HG03064 (cell line): ENCODE data around the gene CDC42BPA.
"Not testable (repeated sequence)": the region's sequence is repeated elsewhere in the genome, so short reads cannot be mapped to it uniquely, and the experiment has no call there.

Source experiments
- ATAC-seq: cut with Tn5 transposase; IDR thresholded peaks from one replicate; pipeline ENCODE4 v1.9.1; 2021; ENCODE audit warnings: low read depth; ENCODE audit not compliant: unreplicated experiment

The CDC42BPA gene

DNA sequence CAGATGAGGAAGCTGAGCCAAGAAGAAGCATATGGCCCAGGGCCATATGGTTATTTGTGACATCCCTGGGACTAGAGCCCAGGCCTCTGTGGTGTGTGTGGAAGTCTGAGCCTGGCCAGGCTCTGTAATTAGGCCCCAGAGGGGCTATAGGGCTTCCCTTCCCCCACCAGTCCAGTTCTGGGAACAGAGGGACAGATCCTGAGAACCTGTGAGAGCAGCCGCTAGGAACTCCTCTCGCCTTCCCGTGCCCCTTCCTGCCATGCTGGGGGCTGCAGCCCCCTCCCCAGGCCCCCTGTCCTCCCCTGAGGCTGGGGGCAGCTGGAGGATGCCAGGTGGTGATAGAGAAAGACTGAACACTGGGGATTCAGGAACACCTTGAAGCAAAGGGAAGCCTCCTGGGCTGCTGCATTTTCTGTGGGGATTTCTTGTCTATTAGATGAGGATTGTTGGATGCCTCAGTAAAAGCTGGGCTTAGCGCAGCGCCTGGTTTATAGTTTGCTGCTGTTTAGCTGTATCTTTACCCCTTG, 344.9 kb downstream of the CDC42BPA start:
- ATAC-seq: no peak

DNA sequence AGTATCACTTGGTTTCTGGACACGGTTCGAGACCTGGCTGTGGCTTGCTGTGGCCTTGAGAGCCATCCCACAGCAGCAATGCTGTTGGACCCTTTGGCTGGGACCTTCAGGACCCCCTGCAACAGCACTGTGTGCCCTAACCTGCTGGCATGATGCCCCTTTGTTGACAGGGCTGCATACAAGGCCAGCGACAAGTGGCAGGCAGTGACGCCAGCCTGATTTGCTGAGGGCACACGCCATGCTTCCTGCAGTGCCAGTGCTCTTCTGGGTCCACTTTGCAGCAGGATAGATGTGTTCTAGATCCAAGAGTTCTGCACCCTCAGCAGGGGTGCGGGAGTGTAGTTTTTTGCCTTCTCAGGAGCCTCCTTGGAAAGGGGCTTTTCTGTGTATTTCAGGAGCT, 345.4 kb downstream of the CDC42BPA start:
- ATAC-seq: no peak

DNA sequence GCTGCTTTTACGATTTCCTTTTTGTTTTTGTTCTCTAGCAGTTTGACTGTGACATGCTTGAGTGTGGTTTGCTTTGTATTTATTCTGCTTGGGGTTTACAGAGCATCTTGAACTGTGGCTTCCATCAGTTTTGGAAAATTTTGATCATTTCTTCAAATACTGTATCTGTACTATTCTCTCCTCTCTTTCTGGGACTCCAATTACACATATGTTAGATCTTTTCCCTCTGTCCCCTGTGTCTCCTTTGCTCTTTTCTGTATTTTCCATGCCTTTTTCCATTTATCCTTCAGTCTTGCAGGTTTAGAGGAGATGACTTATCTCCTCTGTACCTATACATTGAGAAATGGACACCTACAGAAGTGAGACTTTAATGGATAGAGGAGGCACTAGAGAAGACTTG, 346.5 kb downstream of the CDC42BPA start:
- no peak for ATAC-seq

DNA sequence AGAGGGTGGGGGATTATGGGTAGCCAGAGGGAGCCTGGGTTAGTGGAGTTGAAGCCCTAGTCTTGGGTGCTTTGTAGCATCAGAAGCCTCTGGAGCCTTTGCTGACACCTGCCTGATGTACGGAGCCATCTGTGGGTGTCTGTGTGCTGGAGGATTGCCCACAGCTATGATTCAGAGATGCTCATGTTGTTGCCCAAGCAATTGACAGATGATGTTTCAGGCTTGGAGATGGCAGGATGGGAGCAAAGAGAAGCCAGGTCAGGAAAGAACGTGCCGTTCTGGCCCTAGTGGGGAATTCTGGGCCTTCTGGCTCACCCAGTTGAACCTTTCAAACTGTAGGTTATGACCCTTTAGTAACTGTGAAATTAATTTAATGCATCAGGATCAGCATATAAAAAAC, 350.6 kb downstream of the CDC42BPA start:
- no peak for ATAC-seq

DNA sequence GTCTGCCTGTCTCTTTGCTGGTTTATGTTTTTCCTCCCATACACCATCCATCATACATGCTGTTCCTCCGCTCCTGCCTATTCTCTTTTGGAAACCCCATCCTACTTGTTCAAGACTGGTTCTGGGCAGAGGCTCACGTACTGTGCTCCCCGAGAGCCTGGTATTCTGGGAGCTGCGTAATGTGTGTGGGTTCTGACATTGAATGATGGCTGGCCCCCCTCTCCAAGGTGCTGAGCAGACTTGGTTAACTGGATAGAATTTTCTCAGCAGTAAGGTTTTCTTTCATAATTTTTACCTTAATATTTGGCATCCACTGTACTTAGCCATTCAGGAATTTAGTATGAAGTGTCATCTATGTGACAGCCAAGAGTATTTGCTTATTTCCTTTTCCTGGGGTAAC, 351.6 kb downstream of the CDC42BPA start:
- no peak for ATAC-seq

DNA sequence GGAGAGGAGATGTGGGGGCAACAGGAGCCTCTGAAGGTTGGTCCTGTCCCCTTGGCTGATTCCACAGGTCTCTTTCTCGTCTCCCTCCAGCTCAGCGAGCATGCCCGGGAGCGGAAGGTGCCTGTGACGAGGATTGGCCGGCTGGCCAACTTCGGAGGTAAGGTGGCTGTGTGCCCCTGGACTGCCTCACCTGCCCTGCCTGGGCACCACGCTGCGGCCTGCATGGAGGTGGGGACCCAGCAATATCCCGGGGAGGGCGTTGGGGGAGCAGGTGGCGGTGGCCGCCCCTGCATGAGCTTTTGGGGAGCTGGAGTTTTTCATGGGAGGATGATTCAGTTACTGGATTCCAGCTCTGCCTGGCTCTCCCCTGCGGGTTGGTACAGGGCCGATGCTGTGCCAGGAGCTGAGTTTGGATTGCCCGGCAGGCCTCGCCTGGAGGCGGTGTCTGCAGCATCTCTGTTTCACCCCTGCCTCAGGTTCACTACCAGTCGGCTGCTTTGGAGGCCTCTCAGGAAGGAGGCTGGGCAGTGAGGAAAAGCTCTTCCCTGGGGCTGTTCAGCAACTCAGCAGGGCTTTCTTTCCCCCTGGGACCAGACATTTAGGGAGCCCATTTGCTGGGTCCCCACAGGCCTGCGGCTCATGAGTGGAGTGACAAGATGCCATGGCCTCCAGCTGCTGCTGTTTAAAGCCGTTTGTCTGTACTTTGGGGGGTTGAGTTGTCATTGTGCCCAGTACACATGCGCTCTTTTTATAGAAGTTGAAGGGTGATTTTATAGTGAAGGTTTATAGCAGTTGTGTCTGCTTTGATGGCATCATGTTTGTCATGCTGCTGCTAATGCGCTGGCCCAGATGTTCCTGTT, 352.5 kb downstream of the CDC42BPA start:
- ATAC-seq: no peak

DNA sequence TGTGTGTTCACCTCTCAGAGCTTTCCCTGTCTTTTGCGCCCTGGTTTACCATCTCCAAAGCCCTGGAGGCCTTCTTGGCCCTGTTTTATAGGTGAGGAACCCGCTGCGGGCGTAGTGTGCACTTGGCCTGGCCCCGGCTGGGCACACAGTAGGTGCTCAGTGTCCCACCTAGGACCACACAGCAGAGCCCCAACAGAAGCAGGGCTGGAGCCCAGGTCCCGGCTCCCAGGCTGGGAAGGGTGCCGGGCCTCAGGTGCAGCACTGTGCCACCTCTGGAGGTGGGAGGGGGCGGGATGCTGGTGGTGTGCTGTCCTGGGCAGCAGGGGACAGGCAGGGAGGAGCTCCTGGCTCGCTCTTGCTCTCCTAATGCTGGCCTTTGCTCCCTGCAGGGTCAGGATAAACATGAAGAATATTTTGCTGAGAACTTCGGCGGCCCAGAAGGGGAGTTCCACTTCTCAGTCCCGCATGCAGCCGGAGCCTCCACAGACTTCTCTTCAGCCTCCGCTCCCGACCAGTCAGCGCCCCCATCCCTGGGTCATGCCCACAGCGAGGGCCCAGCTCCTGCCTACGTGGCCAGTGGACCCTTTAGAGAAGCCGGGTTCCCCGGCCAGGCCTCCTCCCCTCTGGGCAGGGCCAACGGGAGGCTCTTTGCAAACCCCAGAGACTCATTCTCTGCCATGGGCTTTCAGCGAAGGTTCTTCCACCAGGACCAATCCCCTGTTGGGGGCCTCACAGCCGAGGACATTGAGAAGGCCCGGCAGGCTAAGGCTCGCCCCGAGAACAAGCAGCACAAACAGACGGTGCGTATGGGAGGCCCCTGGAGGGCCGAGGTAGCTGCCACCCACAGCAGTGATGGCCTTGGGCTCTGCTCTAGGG, 353.4 kb downstream of the CDC42BPA start:
- no peak for ATAC-seq

DNA sequence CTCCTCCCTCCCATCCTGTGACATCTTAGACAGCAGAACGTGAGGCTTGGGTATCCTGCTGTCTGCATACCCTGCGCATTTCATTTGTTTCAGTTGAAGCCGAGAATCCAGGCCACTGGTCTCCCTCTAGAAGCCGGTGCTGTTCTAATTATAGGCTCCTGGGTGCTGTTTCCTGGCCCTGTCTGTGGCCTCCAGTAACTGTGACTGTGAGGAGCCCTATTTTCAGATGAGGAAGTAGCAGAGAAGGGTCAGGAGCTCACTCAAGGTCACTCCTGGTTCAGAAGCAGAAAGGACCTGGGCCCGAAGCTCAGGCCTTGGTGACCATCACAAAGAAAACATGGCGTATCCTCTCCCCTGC, 354.2 kb downstream of the CDC42BPA start:
- no peak for ATAC-seq

DNA sequence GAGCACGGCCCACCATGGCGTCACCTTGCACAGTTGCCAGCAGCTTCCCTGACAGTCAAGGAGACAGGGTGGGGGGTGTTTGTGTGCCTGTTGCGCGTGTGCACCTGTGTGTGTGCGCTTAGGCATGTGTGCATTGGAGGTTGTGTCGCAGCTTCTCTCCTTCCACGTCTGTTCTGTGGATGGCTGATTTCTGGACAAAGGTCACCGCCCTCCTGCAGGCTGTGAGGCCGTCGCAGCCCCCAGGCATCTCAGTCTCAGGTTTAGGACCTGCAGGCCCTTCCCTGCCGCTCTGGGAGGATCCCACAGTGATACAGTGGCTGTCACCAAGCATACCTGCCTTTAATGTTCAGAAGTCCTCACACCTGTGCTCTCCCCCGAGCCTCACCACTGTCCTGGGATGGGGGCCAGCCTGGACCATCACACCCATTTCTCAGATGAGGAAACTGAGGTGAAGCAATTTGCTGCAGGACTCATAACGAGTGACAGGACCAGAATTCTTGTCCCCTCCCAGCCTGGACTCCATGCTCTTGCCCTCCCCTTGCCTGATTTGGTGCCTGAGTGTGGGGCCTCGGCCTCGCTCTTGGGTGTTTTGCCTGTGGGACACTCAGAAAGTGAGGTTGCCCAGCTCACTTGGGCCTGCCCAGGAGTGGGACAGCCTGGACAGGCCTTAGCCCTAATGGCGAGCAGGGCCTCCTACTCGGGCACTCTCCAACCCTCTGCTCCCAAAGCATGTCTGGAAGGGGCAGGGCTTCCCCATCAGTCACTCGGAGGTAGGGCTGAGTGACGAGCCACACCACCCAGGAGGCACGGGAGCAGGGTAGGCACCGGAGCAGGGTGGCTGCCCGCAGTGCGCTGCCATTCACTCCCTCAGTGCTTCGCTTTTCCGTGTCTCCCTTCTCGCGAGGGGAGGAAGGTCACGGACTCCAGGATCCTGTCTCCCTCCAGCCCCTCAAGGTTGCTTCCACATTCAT, 355.6 kb downstream of the CDC42BPA start:
- ATAC-seq: no peak

DNA sequence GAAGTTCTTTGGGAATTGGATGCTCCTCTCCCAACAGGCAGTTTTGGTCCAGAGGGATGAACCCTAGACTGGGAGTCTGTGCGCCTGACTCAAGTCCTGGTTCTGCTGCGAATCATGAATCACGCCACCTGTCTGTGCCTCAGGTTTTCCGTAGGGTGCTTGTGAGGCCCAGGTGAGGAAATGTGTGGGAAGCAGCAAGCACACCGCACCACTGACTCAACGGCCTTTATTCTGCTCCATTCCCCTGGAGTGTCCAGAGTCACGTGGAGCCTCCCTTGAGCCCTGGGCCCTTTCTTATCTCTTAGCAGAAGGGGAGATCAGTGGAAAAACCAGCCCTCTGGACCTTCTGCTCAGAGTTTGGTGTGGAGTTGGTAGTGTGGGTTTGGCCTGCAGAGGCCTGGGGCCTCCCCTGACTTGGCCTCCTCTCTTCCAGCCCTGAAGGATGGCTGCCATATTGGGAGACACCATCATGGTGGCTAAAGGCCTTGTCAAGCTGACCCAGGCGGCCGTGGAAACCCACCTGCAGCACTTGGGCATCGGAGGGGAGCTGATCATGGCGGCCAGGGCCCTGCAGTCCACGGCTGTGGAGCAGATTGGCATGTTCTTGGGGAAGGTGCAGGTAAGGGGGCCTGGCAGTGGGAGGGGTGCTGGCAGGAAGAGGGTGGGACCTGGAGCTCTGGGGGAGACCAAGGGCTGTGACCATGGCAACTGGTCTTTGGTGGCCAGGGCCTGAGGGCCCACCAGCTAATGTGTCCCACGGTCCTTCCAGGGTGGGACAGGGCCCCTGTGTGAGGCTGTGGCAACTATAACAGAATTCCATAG, 357.1 kb downstream of the CDC42BPA start:
- ATAC-seq: no peak

DNA sequence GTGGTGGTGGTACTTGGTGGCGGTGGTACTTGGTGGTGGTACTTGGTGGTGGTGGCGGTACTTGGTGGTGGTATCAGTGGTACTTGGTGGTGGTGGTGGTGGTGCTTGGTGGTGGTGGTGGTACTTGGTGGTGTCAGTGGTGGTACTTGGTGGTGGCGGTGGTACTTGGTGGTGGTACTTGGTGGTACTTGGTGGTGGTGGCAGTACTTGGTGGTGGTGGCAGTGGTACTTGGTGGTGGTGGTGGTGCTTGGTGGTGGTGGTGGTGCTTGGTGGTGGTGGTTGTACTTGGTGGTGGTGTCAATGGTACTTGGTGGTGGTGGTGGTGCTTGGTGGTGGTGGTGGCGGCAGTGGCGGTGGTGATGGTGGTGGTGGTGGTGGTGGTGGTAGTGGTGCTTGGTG, 358.0 kb downstream of the CDC42BPA start:
- ATAC-seq: no peak

DNA sequence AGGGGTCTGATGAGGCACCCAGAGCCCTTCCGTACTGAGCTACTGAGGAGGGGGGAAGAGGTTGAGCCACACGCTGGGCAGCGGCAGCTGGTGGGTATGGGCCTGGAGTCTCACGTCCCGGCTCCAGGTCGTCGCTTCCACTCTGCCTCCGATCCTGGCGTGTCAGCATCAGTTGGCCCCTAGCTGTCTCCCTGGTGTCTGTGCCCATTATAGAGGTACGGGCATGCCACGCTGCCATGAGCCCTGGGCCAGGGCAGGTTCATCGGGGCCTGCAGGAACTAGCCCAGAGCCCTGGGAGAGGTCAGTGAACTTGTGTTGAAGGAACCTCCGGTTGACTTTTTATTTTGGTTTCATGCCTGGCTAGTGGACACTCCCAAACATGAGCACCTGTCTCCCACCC, 360.0 kb downstream of the CDC42BPA start:
- no peak for ATAC-seq

DNA sequence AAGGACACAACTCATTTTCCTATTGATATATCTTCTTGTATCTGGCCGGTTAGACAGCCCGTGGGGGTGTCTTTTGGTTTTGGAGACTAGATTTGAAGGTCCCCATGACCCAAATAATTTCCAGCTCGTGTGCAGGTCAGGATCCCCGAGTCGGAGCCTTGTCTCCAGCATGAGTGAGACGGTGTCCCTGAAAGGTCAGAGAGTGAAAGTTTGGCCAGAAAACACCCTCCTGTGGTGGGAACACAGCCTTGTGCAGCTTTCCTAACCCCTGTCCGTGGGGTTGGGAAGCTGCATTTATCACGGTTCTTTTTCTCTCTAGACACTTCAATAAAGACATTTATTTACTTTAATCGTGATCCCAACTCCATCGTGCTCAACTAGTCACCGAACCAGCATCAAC, 360.6 kb downstream of the CDC42BPA start:
- ATAC-seq: no peak

DNA sequence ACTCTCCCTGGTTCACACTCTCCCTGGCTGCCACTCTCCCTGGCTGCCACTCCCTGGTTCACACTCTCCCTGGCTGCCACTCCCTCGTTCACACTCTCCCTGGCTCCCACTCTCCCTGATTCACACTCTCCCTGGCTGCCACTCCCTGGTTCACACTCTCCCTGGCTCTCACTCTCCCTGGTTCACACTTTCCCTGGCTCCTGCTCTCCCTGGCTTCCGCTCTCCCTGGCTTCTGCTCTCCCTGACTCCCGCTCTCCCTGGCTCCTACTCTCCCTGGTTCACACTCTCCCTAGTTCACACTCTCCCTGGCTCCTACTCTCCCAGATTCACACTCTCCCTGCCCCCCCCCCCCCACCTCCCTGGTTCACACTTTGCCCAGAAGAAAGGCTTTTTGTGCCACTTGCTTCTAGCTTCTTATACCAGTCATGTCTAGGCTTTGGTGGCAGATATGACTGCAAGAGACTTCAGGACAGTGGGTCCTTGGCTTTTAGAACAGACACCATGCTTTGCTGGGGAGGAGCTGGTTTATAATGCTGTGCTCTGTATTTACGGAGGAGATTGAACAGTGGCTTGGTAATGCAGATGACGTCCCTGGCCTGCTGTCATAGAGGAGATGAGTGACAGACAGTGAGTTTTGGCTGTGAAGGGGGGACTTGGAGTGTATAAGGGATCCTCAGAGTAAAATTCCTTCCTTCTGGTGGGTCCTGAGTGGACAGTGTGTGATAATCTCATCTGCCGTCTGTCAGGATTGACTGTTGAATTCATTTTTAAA, 361.2 kb downstream of the CDC42BPA start:
- no peak for ATAC-seq

DNA sequence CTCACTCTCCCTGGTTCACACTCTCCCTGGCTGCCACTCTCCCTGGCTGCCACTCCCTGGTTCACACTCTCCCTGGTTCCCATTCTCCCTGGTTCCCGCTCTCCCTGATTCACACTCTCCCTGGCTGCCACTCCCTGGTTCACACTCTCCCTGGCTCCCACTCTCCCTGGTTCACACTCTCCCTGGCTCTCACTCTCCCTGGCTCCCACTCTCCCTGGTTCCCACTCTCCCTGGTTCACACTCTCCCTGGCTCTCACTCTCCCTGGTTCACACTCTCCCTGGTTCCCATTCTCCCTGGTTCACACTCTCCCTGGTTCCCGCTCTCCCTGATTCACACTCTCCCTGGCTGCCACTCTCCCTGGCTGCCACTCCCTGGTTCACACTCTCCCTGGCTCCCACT, 362.4 kb downstream of the CDC42BPA start:
- ATAC-seq: not testable (repeated sequence)

DNA sequence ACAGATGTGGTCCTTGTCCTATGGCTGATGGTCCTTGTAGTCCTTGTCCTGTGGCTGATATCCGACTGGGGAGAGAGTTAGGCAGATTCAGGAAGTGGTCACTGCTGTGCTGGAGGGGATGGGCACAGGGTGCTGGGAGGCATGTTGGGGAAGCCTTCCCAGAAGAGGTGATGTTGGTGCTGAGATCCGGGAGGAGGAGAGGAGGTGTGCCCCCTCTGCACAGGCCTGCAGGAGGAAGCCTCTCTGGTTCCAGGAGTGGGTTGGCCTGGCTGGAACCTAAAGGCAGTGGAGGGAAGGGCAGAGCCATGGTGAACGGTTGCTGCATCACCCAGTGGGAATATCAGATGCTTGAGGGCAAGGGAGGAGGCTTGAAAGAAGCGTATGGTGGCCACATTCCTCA, 363.5 kb downstream of the CDC42BPA start:
- ATAC-seq: no peak

DNA sequence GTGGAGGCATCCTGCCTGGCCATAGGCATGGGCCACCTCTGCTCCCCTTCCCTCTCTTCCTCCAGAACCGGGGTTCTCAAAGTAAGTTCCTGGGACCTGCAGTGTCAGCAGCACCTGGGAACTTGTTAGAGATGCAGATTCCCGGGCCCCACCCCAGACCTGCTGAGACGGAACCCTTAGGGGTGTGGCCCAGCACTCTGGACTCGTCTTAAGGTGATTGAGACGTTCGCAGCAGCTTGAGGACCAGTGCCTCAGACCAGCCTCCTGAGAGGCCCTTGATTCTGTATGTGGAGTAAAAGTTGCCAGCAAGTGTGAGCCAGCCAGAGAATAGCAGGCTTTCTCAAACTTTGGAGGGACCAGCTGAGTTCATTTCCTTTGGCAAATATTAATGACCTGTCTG, 364.0 kb downstream of the CDC42BPA start:
- no peak for ATAC-seq

DNA sequence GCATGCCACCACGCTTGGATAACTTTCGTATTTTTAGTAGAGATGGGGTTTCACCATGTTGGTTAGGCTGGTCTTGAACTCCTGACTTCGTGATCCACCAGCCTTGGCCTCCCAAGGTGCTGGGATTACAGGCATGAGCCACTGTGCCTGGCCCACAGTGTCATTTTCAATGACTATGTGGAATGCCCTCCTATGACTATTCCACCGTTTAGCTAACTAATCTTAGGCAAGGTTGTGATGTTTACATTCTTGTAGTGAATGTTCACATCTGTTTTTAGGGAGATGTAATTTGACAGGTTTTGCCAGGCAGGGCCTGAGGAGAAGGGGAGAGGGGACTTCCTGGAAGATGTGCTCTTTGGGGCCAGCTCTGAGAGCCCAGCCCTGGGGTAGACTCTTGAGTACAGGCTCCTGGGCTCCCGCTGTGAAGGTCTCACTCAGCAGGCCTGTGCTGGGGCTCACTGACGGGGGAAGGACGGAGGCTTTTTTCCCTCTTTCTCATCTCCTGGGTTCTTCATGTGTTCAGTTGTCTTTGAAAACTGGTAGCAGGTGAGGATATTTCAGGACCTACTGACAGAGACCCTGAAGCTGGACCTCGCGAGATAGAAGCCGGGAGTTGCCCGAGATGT, 365.0 kb downstream of the CDC42BPA start:
- no peak for ATAC-seq

DNA sequence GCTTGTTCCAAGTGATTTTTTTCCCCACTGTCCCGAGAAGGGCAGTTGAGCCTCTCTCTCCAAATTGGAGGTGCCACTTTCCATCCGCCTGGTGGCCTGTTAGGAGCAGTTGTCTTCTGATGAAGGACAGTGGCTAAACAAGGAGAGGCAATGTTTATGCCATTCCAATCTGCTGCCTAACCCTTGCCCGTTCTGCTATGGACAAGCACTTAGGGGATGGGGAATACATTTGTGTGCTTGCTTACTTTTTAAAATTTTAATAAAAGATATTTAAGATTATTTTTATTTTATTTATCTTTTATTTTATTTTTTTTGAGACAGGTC, 366.2 kb downstream of the CDC42BPA start:
- no peak for ATAC-seq
